PFSK-1 (cell line): ENCODE data around the gene NCKAP1.

Source experiments
- POLR2AphosphoS5 ChIP-seq: IDR thresholded peaks from 2 replicates; pipeline ENCODE4 v1.6.1; 2012; ENCODE audit warnings: low read depth, mild to moderate bottlenecking, control low read depth, low read length, moderate library complexity
- REST ChIP-seq, 2 experiments: IDR thresholded peaks; 2 replicates each; pipeline versions ENCODE4 v1.6.1 to v1.8.0; 2011 to 2012; ENCODE audit warnings: low read depth in 2 of 2, low read length in 2 of 2, control low read depth in 1 of 2, inconsistent platforms in 1 of 2, mild to moderate bottlenecking in 1 of 2, moderate library complexity in 1 of 2; ENCODE audit not compliant: insufficient read depth in 1 of 2
- TAF1 ChIP-seq: IDR thresholded peaks from 2 replicates; pipeline ENCODE4 v1.6.1; 2012; ENCODE audit warnings: low read length, control low read depth, borderline replicate concordance; ENCODE audit not compliant: insufficient read depth

- no peak for TF ChIP-seq REST (IDR thresholded peaks at IDR 0.05; ENCODE audit: insufficient read depth in 1 of 2, low read depth in 2 of 2, low read length in 2 of 2)
- TF ChIP-seq POLR2AphosphoS5: no peak
- no peak for TF ChIP-seq TAF1
Observed at GRCh38 chr2:182946958-182947369, 91.3 kb downstream of the NCKAP1 start.
